Bronchial epithelial cell (primary cell): ENCODE data around the gene SLC25A28. TPM values are rescaled to one million over a fixed set of nuclear protein-coding genes. Genes with fewer than 3 reads are reported as not detected.
A peak's percentile ranks its signal among the peaks of the same experiment; 100 is the strongest.

Source experiments
- DNase-seq: peaks from one replicate; pipeline ENCODE4 v3.0.0-alpha.2; 2010; ENCODE audit warnings: low read depth
- FAIRE-seq: peaks from 2 replicates; lab custom pipeline; 2011; peaks lifted over from hg19 to GRCh38; lab: Jason Lieb, UNC
- H3K27me3 ChIP-seq: 2 replicates; pipeline ENCODE4 v1.5.1; 2011; ENCODE audit warnings: low read length; ENCODE audit not compliant: control insufficient read depth, insufficient read depth
- H3K36me3 ChIP-seq: 2 replicates; pipeline ENCODE4 v1.5.1; 2011; ENCODE audit warnings: low read length; ENCODE audit not compliant: control insufficient read depth, insufficient read depth
- H3K4me3 ChIP-seq: 2 replicates; pipeline ENCODE4 v1.5.1; 2011; ENCODE audit warnings: mild to moderate bottlenecking, low read depth, low read length, control low read depth
- CTCF ChIP-seq: IDR thresholded peaks from 2 replicates; pipeline ENCODE4 v1.5.1; 2011; ENCODE audit warnings: mild to moderate bottlenecking, moderate library complexity, low read length, control low read depth, inconsistent platforms; ENCODE audit not compliant: insufficient read depth, severe bottlenecking
- total RNA-seq: library from RNA; depleted of rRNA; stranded (reverse); fragments of >200 nt; gene quantifications from 2 replicates; pipeline ENCODE4 v1.2.1, GENCODE V29; 2014

SLC25A28 gene
- total RNA-seq, 1 donor from 2014 or later = 17.4 TPM

- no peak for FAIRE-seq
- Histone ChIP-seq H3K36me3 (no peaks in the 10 kb centered on the region), H3K4me3 (peak overlapping the region; percentile 57), H3K27me3 (no peaks in the 10 kb centered on the region)
- TF ChIP-seq CTCF = no peak
- peak; percentile 85 for DNase-seq
These were observed 643 bp upstream of the SLC25A28 start for GRCh38 chr10:99620711-99621453.

- Histone ChIP-seq H3K27me3 (no peaks in the 10 kb centered on the region), H3K36me3 (peaks cover 2% of the 10 kb centered on the region), H3K4me3 (peak overlapping the region; percentile 67)
- FAIRE-seq = no peak
- no peak for TF ChIP-seq CTCF
- DNase-seq = peak; percentile 31
These were observed 994 bp downstream of the SLC25A28 start for GRCh38 chr10:99619090-99619800.

- FAIRE-seq = no peak
- TF ChIP-seq CTCF = no peak
- peaks cover 7% of the 10 kb centered on the region for H3K36me3 ChIP-seq
- no peaks in the 10 kb centered on the region for H3K27me3 ChIP-seq
- DNase-seq = no peak
- H3K4me3 ChIP-seq = no peak overlapping the region
These were observed 2.5 kb downstream of the SLC25A28 start for GRCh38 chr10:99617696-99618095.

- H3K36me3 ChIP-seq = peaks cover 16% of the 10 kb centered on the region
- no peak for TF ChIP-seq CTCF
- no peaks in the 10 kb centered on the region for H3K27me3 ChIP-seq
- DNase-seq = no peak
- no peak for FAIRE-seq
- H3K4me3 ChIP-seq = no peak overlapping the region
These were observed 4.8 kb downstream of the SLC25A28 start for GRCh38 chr10:99615426-99615825.

GRCh38 chr10:99612167-99612831 is 7.9 kb downstream of the SLC25A28 start:
- H3K36me3 ChIP-seq = peaks cover 17% of the 10 kb centered on the region

More at GRCh38 chr10:99612167-99612831, 7.9 kb downstream of the SLC25A28 start:
- peak; percentile 66 for DNase-seq
- no peak for FAIRE-seq
- H3K4me3 ChIP-seq = no peak overlapping the region
- H3K27me3 ChIP-seq = no peaks in the 10 kb centered on the region
- peak; percentile 78 for TF ChIP-seq CTCF
